PC-3 (cell line): ENCODE data around the gene SYDE1. TPM values are rescaled to one million over a fixed set of nuclear protein-coding genes. Genes with fewer than 3 reads are reported as not detected.

Experiments used
- ATAC-seq: fragments of 200-7000 bp; cut with Tn5 transposase; 2 replicates; pipeline ENCODE4 v1.9.1; 2020; ENCODE audit warnings: mild to moderate bottlenecking, moderate library complexity
- BruUV-seq: library from RNA; stranded (reverse); fragments of 400-500 nt; replicated peaks from 2 replicates; lab custom pipeline; 2021; lab: Mats Ljungman, UMichigan
- CTCF ChIA-PET: fragments of 300-600 bp; sonication (Branson Sonifier 250); formaldehyde crosslinking; loops from one replicate; lab custom pipeline; 2022; ENCODE audit warnings: antibody characterized with exemption; lab: Charles Lee
- POLR2A ChIA-PET: fragments of 300-600 bp; sonication (Branson Sonifier 250); formaldehyde crosslinking; loops from one replicate; lab custom pipeline; 2022; ENCODE audit warnings: antibody characterized with exemption; ENCODE audit not compliant: unreplicated experiment; lab: Charles Lee
- DNase-seq: peaks from one replicate; pipeline ENCODE4 v3.0.0-alpha.2; 2015
- H2AFZ ChIP-seq: fragments of 300-600 bp; sonication (generic); 2 replicates; pipeline ENCODE4 v1.6.0; 2016; ENCODE audit warnings: antibody characterized with exemption, low read length
- H3F3A ChIP-seq: fragments of 300-600 bp; sonication (generic); one replicate; pipeline ENCODE4 v1.6.0; 2017; ENCODE audit warnings: antibody characterized with exemption, low read length, control low read depth, mild to moderate bottlenecking; ENCODE audit not compliant: unreplicated experiment
- H3K27ac ChIP-seq: fragments of 300-600 bp; sonication (generic); 2 replicates; pipeline ENCODE4 v1.5.1; 2016; ENCODE audit warnings: mild to moderate bottlenecking, low read length
- H3K27me3 ChIP-seq: fragments of 300-600 bp; sonication (generic); 2 replicates; pipeline ENCODE4 v1.6.1; 2016; ENCODE audit warnings: low read length, mixed read lengths
- H3K36me3 ChIP-seq: fragments of 300-600 bp; sonication (generic); 2 replicates; pipeline ENCODE4 v1.6.1; 2016; ENCODE audit warnings: low read depth, mixed run types, low read length, mixed read lengths
- H3K4me1 ChIP-seq: fragments of 300-600 bp; sonication (generic); 2 replicates; pipeline ENCODE4 v1.5.1; 2016; ENCODE audit warnings: low read length; ENCODE audit not compliant: insufficient read depth
- H3K4me2 ChIP-seq: fragments of 300-600 bp; sonication (generic); 2 replicates; pipeline ENCODE4 v1.6.0; 2016; ENCODE audit warnings: low read length
- H3K4me3 ChIP-seq: fragments of 300-600 bp; sonication (generic); 2 replicates; pipeline ENCODE4 v1.5.1; 2016; ENCODE audit warnings: mild to moderate bottlenecking, low read length, mixed read lengths
- H3K79me2 ChIP-seq: fragments of 300-600 bp; sonication (generic); 2 replicates; pipeline ENCODE4 v1.6.1; 2017; ENCODE audit warnings: low read length, mixed read lengths
- H3K9ac ChIP-seq: fragments of 300-600 bp; sonication (generic); 2 replicates; pipeline ENCODE4 v1.6.0; 2016; ENCODE audit warnings: mild to moderate bottlenecking, low read length
- H3K9me2 ChIP-seq: fragments of 300-600 bp; sonication (generic); replicated peaks from 2 replicates; pipeline ENCODE4 v1.6.1; 2016; ENCODE audit warnings: mixed run types, low read length, mixed read lengths
- H3K9me3 ChIP-seq: fragments of 300-600 bp; sonication (generic); 2 replicates; pipeline ENCODE4 v1.6.1; 2016; ENCODE audit warnings: low read length, mixed read lengths
- H4K20me1 ChIP-seq: fragments of 300-600 bp; sonication (generic); 2 replicates; pipeline ENCODE4 v1.6.1; 2016; ENCODE audit warnings: low read length, mixed read lengths
- EZH2 ChIP-seq: fragments of 300-600 bp; sonication (generic); IDR thresholded peaks from one replicate; pipeline ENCODE4 v1.6.1; 2017; ENCODE audit warnings: antibody characterized with exemption, mild to moderate bottlenecking, low read length; ENCODE audit not compliant: unreplicated experiment
- EZH2phosphoT487 ChIP-seq: fragments of 300-600 bp; sonication (generic); IDR thresholded peaks from 2 replicates; pipeline ENCODE4 v1.6.1; 2018; ENCODE audit warnings: mild to moderate bottlenecking, antibody characterized with exemption, low read length, borderline replicate concordance
- intact Hi-C: fragments of 100-400 bp; cut with micrococcal nuclease; formaldehyde crosslinking; loops from 2 replicates; pipeline ENCODE4 v1.9.0; 2023
- total RNA-seq: library from RNA; depleted of rRNA; stranded (reverse); fragments of >200 nt; gene quantifications from 2 replicates; pipeline ENCODE4 v1.2.3, GENCODE V29; 2014
- TF ChIP-seq, protein P1 (sequence below): fragments of 300-600 bp; sonication (generic); conservative IDR thresholded peaks from 2 replicates; pipeline ENCODE4 v1.5.1; 2017; ENCODE audit warnings: antibody characterized with exemption, low read depth, mild to moderate bottlenecking, low read length

Gene SYDE1
- total RNA-seq, 1 experiment from 2014 or later, result 13.8 TPM

DNA sequence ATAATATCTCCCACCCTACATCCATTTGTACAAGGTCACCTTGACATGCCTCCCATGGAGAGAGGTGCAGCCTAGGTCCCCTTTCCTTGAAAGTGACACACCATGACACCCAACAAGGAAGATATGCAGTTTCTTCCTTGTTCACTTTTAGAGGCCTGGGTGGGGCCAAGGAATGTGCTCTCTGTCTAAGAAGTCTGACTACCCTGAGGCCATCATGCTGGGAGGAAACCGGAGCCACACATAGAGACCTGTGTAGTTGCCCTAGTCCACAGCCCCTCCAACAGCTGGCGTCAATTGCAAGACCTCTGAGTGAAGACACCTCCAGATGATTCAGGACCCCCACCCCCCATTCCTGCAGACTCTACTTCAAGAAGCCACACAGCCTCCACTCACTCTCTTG lies 11.0 kb downstream of the SYDE1 start:
- intact Hi-C loops, result no loop called here
- Histone ChIP-seq H3K9ac (no peak overlapping the region), H2AFZ (no peak overlapping the region), H3K27ac (no peak overlapping the region), H3K79me2 (peaks cover 5% of the 10 kb centered on the region), H3F3A (no peaks in the 10 kb centered on the region), H3K4me2 (no peak overlapping the region), H4K20me1 (no peaks in the 10 kb centered on the region), H3K9me2 (no peaks in the 10 kb centered on the region), H3K4me3 (no peak overlapping the region), H3K9me3 (no peaks in the 10 kb centered on the region), H3K4me1 (no peaks in the 10 kb centered on the region), H3K27me3 (no peaks in the 10 kb centered on the region), H3K36me3 (peaks cover 34% of the 10 kb centered on the region)
- ATAC-seq, result no peak
- TF ChIP-seq EZH2phosphoT487 (no peak), EZH2 (no peak)
- TF ChIP-seq, protein P1, sequence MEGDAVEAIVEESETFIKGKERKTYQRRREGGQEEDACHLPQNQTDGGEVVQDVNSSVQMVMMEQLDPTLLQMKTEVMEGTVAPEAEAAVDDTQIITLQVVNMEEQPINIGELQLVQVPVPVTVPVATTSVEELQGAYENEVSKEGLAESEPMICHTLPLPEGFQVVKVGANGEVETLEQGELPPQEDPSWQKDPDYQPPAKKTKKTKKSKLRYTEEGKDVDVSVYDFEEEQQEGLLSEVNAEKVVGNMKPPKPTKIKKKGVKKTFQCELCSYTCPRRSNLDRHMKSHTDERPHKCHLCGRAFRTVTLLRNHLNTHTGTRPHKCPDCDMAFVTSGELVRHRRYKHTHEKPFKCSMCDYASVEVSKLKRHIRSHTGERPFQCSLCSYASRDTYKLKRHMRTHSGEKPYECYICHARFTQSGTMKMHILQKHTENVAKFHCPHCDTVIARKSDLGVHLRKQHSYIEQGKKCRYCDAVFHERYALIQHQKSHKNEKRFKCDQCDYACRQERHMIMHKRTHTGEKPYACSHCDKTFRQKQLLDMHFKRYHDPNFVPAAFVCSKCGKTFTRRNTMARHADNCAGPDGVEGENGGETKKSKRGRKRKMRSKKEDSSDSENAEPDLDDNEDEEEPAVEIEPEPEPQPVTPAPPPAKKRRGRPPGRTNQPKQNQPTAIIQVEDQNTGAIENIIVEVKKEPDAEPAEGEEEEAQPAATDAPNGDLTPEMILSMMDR, result no peak
- CTCF ChIA-PET, result no interaction called here
- DNase-seq, result no peak
- BruUV-seq, result no TSS peak
- POLR2A ChIA-PET, result no interaction called here

DNA sequence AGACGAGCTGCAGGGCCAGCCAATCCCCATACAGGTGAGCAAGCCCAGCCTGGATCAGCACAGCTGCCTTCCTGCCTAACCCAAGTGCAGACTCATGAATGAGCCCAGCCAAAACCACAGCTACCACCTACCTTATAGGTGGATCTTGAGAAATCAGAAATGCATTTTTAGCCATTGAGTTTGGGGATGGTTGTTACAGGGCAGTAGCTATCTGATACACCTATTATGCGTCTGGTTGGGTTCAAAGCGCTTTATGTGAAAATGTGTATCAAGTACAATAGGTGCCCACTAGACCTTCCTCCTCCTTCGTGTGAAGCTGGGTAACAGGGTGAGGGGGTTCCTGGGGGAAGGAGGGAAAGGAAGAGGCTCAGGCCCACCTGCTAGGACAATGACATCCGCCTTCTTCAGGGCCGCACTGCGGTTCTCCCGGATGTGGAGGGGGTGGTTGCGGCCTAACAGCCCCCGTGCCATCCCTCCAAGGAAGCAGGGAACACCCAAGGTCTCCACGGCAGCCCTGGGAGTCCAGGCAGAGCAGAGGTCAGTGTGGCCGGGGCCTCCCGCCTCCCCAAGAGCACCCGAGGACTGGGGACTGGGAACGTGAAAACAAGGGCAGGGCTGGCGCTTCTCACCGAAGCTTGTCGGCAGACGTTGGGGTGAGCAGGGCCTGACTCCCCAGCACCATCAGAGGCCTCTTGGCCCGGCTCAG lies 11.7 kb downstream of the SYDE1 start:
- intact Hi-C loops, result no loop called here
- Histone ChIP-seq H3F3A (no peaks in the 10 kb centered on the region), H3K27ac (no peak overlapping the region), H4K20me1 (no peaks in the 10 kb centered on the region), H3K79me2 (peaks cover 12% of the 10 kb centered on the region), H3K4me1 (peaks cover under 1% of the 10 kb centered on the region; the same call in 1 of the 2 replicates), H3K9me2 (no peaks in the 10 kb centered on the region), H3K4me3 (no peak overlapping the region), H2AFZ (no peak overlapping the region), H3K36me3 (peaks cover 28% of the 10 kb centered on the region), H3K9me3 (no peaks in the 10 kb centered on the region), H3K27me3 (no peaks in the 10 kb centered on the region), H3K9ac (no peak overlapping the region), H3K4me2 (no peak overlapping the region)
- no peak for DNase-seq
- ChIA-PET CTCF (no interaction called here), POLR2A (no interaction called here)
- BruUV-seq, result no TSS peak
- TF ChIP-seq EZH2, result no peak
- no peak for TF ChIP-seq EZH2phosphoT487
- TF ChIP-seq, protein P1, result no peak
- ATAC-seq, result no peak
